GM19238 (cell line): ENCODE results near the gene OR8D1.

Source experiments
- DNase-seq: peaks from one replicate; pipeline ENCODE4 v3.0.0; 2011; ENCODE audit warnings: low spot score; ENCODE audit not compliant: insufficient read length

OR8D1 gene

DNA sequence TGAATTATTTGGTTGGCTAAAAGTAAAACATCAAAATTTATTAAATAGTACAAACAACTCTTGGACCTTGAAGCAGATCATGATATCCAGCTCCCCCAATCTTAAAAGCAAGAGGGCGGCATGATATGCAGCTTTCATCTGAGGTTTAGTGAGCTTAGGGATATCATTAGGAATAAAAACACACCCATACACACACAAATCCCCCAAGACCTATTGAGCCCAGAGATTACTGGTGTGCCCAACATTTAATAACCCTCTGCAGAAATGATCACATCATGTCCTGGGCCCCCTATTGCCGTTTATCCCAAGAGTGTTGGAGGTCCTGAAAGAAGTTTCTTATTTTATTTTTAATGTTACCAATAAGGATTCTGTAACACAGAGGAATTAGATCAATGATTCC lies at the start of gene OR8D1:
OR8D1 (minus strand) TSS at position 101 of the 400 bp plus-strand sequence. CDS start 3,183 bp downstream, outside the sequence.
- no peak for DNase-seq

DNA sequence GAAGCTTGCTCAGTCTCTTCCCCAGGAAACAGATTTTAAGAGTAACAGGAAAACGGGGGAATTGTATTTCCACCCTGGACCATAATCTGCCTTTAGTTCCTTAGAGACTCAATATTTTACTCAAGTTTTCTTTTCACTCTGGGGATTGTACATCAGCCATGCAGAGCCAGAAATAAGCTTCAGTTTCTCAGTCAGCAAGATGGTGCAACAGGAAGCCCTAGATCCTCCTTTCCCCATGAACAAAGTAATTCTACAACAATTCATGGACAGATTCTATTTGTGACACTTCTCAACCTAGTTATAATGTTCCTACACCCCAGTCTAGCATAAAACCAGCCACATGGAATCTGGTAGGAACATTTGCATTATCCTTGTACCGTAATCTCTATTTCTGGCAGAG lies 45.8 kb upstream of the OR8D1 start:
- no peak for DNase-seq

DNA sequence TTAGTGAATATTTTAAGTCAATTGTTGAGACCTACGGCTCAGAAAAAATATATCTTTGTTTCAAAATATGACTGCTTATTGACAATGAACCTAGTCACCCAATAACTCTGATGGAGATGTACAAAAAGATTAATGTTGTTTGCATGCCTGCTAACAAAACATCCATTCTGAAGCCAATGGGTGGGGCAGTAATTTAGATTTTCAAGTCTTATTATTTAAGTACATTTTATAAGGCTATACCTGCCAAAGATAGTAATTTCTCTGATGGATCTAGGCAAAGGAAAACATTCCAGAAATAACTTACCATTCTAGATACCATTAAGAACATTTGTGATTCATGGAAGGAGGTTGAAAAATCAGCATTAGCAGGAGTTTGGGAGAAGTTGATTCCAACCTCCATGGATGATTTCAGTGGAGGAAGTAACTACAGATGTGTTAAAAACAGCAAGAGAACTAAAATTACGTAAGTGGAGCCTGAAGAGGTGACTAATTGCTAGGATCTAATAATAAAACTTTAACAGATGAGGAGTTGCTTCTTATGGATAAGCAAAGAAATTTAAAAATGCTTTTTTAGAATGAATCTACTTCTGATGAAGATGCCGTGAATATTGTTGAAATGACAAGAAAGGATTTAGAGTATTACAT lies 32.7 kb upstream of the OR8D1 start:
- DNase-seq, result no peak

DNA sequence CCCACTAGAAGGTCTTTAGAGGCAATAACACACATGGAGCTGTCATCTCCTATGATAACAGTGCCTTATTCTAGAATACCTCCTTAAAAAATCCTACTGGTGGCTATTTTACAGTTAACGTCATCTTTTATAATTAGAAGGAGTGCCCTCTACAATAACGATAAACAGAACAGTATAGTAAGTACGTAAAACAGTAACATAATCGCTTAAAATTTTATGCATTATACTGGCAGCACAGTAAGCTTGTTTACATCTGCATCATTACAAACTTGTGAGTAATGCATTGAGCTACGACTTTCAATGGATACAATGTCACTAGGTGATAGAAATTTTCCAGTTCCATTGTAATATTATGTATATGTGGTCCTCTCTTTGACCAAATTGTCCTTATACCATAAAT lies 30.6 kb upstream of the OR8D1 start:
- DNase-seq, result no peak

DNA sequence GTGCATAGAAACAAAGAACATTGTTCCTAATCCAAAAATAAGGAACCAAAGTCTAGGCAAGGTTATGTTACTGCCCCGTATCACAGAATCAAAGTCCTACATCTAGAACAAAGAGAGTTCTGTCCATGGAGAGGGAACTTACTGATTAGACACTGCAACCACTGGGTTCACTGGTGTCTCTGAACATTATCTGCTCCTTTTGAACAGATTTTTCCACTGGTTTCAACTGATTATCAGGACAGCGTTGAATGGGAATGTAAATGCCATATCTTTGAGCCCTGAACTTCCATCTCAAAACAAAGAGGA lies 26.3 kb upstream of the OR8D1 start:
- no peak for DNase-seq

DNA sequence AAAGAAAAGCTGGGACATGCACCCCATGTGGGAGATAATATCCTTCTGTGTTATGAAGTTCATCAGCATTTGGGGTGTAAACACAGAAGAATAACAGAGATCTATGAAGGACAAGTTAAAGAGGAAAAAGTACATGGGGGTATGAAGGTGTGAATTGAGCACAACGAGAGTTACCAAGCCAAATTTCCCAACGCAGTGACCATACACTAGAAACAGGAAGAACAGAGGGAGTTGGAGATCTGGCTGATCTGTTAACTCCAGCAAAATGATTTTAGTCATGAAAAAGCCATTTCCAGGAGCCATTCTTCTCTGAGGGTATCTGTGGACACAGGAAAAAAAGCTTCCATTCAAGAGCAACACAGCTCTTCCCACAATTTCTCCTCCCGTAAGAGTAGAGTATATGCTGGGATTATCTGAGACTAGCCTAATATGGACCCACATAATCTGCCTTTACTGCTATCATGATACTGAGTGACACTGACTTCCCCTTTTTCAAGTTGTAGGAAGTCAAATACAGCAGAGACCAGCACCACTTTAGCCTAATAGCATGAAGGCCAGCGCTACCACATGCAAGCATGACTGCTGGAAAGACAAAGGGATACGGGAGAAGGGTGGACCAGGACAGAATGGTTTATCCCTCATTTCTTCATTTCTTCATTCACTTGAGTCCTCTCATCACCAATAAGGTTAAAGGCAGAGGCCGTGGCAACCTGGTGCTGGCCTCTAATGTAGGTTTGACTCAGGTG lies 25.8 kb upstream of the OR8D1 start:
- DNase-seq, result no peak

DNA sequence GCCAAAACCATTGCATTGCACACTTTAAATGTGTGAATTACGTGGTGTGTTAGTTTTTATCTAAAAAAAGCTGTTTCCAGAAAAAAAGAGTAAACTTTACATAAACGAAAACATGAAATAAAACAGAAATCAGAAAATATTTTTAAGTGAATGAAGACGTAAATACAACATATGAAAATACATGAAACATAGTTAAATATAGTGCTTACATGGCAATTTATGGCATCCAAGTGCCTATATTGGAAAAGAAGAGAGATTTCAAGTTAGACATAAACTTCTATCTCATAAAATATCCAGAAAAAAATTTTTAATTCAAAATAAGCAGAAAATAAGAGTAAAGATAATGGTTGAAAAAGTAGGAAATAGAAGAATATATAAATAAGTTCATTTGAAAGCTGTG lies 18.1 kb upstream of the OR8D1 start:
- DNase-seq, result no peak

DNA sequence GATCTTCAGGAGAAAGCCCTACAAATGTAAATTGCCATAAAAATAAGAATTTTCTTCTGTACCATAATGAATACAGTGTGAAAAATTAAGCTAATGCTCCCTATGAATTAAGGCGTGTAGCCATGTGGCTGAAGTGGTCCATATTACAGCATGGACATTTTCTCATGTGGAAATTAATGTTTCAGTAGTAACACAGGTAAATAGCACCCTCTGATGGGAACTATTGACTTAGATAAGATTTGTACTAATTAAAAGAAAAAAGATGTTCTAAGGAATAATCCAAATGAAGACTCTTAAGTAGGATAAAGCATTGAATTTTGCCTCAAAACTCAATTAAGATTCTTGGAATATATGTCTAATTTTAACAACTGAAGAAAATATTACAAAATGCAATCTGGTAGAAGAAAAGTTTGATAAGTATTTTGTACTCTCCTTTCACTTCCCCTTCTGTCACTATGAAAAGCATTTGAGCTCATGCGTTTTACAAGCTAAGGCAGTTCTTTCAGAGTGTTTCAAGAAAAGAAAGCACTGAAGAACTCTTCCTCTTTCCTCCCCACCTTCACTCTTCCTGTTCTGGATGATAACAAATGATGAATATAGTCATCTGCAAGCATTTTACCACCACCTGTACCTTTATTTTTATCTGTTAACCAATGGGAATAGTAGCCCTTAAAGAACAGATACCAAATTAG lies 16.2 kb upstream of the OR8D1 start:
- DNase-seq, result no peak

DNA sequence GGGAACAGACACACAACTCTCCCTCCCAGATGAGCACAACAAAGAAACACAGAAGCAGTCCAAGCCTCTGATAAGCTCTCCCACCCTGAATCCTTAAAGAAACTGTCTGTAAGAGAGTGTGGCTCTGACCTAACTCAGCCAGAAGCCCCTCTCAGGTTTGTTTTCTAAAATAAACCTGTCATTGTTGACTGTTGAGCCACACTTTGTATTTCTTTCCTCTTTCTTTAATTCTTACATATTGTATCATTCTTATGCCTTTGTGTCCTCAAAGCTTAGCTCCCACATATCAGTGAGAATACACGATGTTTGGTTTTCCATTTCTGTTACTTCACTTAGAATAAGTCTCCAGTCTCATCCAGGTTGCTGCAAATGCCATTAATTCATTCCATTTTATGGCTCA lies 14.0 kb upstream of the OR8D1 start:
- no peak for DNase-seq

DNA sequence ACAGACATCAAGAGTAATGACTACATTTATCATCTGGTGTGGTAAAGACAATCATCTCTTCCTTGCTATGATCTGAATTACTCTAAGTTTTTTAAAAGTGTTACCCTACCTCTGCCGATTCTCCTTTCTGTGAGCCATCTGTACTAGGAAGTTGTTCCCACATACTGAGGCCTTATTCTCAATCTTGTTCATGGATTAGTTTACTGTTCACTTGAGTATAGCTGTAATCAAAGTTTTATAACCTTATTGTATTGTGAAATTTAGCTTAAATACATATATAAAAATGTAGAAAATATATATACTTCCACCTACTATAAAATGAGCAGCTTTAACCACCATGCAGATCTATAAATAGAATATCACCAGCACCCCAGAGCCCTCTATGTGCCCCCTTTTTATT lies 8.6 kb upstream of the OR8D1 start:
- no peak for DNase-seq

DNA sequence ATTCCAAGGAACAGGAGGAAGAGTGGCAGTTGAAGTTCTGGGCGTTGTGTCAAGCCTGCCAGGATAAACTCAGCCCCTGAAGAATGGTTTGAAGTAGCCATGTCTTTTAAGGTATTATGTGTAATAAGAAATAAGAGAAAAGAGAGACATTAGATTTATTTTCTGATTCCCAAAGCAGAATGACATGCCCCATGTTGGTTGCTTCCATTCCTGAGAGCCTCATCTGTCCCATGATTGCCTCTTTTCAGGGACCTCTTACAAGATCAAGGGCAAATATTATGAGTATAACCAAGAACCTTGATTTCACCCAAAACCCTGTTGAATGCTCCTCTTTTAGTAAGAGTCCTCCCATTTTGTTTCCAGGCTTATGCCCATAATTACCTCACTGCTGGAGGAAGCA lies 6.3 kb upstream of the OR8D1 start, which contains the start of gene OR8D2:
OR8D2 (minus strand) TSS at position 101 of the 400 bp plus-strand sequence; CDS start at position 101, 0 bp downstream.
- DNase-seq, result no peak

DNA sequence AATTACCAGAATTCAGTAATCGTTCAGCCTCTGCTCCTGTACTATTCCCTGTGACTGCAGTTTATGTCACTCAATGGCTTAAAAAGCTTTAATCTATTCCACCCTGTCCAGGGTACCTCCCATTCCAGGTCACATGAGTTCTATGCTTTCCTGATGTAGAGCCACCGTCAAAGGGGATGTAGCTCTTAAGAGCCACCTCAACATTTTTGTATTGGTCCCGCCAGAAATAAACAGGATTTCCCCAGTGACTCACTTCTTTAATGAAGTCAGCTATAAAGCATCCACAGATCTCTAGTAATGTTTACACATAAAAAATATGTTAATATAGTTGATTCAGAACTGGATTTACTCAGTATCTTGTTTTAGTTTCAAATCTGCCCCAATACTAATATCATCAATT lies 1.3 kb upstream of the OR8D1 start:
- no peak for DNase-seq

DNA sequence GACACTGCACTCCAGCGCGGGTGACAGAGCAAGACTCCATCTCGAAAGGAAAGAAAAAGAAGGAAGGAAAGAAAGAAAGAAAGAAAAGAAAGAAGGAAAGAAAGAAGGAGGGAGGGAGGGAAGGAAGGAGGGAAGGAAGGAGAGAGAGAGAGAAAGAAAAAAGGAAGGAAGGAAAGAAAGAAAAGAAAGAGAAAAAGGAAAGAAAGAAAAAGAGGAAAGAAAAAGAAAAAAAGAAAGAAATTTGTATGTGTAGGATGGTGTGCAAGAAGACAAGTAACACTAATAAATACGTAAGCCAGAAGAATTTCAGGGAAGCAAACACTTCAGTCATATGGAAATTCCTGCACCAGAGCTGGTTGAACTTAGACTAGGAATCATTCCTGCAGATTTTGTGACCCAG lies 618 bp downstream of the OR8D1 start:
- no peak for DNase-seq

DNA sequence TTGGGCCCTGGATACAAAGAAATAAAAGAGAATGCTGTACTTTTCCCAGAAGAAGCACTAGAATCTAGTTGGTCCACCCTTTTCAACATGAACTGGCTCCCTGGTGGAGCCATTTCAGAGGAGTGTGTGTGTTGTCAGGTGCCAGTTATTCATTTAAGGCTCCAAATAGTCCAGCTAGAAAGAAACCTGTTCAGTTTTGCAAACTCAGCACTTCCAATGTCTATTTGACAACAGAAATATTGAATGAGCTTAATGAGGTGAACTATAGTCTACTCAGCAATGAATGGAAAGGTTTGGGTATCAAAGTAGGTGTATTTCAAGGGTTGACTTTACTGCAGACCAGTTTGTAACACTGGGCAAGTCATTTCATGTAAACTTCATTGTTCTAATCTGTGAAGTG lies 2.1 kb downstream of the OR8D1 start:
- DNase-seq, result no peak

DNA sequence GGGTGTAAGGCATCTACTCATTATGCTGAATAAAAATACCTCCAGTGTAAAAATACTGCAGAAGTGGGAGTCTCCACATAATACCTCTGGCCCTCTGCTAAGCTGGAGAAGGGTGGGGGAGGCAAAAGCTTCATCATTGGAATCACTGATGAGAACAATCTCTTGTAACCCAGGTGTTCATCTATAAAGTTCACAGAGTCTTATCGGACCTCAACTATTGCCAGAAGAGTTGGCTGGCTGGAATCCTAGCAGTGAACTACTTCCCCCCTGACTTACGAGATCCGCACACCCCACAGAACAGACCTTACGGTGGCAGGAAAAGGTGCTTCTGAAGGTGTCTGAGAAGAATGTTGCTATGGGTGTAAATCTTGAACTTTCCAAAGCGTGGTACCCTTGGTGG lies 2.5 kb downstream of the OR8D1 start:
- DNase-seq, result no peak

DNA sequence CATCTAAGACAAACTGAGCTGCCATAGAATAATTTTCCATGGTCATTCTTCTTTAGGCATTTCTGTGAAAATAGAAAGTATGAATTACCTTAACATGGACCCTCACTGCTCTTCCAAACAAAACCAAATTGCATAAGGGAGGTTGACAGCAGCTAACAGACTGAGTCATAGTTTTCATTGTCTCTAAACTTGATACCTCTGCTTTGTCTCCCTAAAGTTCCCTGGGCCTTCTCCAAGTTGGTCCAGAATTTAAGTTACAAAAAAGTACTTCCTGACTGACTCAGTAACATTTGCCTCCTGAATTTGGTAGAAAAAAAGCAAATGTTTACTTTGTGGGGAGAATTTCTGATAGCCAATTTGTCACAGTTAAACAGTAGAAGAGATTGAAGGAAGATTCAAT lies 3.0 kb downstream of the OR8D1 start:
- no peak for DNase-seq

DNA sequence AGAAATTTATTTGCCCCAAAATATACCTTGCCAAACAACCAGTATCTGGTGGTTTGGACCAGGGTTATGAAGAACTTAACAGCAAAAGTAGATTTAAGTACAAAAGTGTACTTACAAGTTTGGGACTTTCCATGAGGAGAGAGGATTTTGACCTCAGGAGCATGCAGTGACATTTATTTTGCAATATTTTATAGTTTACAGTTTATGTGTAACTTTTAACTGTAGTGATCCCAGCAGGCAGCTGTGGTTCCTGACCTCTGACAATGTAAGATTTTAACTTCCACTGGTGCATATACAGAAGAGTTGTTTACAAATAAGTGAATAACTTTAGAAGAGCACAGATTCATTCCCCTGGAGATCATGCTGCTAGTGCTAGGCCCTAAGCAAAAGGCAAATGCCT lies 6.7 kb downstream of the OR8D1 start:
- DNase-seq, result no peak

DNA sequence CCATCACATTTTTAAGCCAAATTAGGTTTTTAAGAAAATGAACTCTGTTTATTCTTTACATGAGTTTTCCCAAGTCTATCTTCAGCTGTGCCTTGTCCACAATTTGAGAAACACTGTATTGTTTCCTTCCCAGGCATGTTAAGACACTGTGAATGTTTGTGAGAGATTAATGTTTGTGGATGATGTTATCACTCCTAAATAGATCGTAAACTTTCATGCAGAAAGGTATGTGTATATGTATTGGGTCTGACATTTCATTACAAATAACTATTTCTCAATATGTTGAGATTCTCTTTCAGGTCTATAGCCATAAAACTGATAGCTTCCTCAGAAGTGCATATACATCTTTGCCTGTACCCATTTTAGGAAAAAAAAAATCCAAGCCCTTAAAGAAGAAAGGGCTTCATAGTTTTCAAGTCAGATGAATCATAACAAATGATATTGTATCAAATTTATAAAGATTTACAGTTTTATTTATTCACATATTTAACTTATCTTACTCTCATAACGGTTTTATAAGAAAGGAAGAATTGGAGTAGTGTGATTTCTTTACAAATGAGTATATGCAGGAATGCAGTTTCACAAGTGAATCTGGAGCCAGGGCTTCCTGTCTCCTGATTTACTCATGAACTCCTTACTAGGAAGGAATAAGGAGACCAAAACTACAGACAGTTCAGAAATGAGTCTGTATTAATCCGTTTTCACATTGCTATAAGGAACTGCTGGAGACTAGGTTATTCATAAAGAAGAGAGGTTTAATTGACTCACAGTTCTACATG lies 11.2 kb downstream of the OR8D1 start:
- DNase-seq, result no peak

DNA sequence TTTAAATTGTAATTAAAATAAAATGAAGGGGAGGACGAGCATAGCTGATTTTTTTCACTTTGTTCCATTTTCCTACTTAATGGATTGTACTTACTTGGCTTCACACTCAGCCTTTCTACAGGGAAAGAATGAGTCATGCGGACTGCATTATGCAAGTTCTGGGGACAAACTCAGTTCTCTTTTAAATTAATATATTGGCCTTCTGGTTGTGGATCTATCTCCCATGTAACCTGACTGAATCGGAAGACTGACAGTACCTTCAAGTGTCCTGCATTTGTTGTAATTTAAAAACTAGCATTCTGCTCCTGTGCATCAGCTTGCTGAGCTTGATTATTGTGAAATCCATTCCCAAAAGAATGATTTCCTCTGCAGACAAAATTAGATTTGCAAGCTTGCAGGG lies 12.2 kb downstream of the OR8D1 start:
- DNase-seq, result no peak

DNA sequence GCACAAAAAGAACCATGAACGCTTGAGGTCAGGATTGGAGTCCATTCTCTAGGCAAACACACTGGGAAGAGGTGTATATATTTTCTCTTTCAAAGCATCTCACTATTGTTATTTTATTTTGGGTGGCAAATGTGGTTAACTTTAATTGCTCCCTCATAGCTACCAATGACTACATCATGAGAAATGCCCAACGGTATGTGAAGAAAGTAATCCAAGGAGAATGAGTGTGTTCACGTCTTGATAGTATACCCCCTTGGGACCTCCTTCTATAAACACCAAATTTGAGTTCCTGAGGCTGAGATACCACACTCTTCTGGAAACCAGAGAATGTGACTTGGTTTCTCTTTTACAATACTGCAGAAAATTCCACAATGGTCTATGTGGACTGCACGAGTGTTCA lies 15.8 kb downstream of the OR8D1 start:
- no peak for DNase-seq

DNA sequence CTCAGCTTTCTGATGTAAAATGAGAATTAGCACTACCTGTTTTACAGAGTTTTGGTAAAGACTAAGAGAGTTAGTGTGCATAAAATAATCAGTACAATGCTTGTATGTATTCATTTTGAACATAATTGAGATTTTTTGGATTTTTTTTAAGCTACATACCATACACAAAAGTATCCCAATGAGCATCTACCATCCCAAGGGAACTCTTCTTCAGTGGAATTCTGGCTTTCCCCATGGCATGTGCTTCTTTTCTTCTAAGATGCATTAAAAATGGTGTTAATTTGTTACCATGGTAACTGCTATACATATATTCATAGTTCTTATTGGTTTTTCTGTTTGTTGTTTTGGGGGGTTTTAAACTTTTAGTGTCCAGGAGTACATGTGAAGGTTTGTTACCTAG lies 17.7 kb downstream of the OR8D1 start:
- no peak for DNase-seq

DNA sequence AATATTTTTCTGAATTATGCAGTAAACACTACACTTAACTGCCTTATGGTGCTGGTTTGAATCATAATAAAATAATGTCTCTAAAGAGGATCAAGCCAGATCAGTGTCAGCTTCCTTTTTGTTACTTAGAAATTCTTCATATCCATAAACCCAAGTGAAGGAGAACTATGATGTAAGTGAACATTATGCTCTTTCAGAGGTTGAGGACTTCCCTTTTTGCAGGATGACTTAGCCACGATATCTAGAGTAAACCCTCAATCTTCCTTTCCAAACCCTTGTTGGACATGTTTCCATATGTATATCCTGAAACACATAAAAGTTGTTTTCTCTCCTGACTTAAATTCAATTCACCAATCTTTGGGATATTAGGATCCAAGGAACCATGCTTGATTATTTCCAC lies 19.1 kb downstream of the OR8D1 start:
- DNase-seq, result no peak
